ENCODE measurements around the gene EFCAB7. TPM values are rescaled to one million over a fixed set of nuclear protein-coding genes. Genes with fewer than 3 reads are reported as not detected.

The EFCAB7 gene
- total RNA-seq: 2.6 and 4.8 TPM in 2 replicates

DNA sequence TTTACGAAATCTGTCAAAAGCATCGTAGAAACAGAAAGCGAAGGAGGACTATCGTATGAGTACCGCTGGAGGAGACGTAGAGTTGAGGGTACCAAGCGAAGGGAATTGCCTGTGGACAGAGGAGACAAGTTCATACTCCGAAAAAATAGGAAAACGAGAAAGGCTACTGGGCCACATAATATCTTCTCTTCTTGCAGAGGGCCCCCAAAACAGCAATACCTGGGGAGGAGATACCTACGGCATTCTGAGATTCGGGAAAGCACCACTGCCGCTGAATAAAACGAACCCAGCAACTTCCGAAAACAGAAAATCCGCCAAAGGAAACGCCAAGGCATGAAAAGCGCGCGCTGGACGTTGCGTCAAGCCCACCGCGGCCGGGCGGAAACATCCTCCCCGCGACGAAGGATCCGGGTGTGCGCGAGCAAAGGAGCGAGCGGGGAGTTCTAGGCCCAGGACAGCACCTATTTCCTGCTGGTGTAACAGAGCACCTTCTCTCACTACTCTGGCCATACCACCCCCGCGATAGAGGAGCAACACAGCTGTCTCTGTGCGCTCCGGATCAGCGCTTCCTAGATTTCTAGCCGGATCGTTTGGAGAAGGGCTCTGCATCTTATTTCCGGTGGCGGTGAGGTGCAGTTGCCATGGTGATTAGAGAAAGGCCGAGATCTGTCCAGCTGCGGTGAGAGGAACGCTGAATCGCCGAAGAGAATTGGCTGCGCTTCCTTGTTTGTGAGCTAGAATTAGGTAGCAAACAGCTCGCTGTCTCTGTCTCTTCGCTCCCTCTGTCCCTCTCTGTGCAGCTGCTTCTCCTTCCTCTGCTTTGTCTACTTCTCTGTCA lies at the start of gene EFCAB7, which contains the start of gene ITGB3BP:
Gene EFCAB7 (plus strand): TSS at position 635 of the 838 bp plus-strand sequence. CDS start 2,048 bp downstream, outside the sequence.
Gene ITGB3BP (minus strand): TSS at position 335 of the 838 bp plus-strand sequence. CDS start 92 bp downstream, at position 243.

DNA sequence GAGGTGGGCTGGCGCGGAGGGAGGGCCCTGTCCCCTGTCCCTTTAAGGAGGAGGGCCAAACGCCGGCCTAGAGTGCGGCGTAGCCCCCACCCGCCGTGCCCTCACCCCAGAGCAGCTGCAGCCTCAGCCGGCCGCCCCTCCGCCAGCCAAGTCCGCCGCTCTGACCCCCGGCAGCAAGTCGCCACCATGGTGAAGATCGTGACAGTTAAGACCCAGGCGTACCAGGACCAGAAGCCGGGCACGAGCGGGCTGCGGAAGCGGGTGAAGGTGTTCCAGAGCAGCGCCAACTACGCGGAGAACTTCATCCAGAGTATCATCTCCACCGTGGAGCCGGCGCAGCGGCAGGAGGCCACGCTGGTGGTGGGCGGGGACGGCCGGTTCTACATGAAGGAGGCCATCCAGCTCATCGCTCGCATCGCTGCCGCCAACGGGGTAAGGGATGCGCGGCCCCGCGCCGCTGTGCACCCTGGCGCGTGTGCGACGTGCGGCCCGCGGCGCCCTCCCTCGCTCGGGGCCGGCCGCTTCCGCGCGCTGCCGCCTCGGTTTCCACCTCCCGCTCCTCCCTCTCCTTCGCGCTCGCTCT lies 70.1 kb downstream of the EFCAB7 start, which contains the start of gene PGM1:
Gene PGM1 (plus strand): TSS at position 109 of the 583 bp plus-strand sequence. CDS start 78 bp downstream, at position 187.

Other genes with a start within 250 kb of the EFCAB7 start
- gene FOXD3, start 201.0 kb upstream of the EFCAB7 start, total RNA-seq: not detected in 2 replicates
- 11.5 and 20.3 TPM in 2 replicates for gene ALG6, start 155.9 kb upstream of the EFCAB7 start, total RNA-seq
- gene ITGB3BP, start 300 bp upstream of the EFCAB7 start, total RNA-seq: 16.9 and 20.4 TPM in 2 replicates
- 18.6 and 33.5 TPM in 2 replicates for gene PGM1, start 69.9 kb downstream of the EFCAB7 start, total RNA-seq